Gastroesophageal sphincter (tissue), 4 donors: Measurements from ENCODE around the gene RBBP8NL. TPM values are rescaled to one million over a fixed set of nuclear protein-coding genes. Genes with fewer than 3 reads are reported as not detected.

Source experiments
- ATAC-seq: fragments of 150-250 bp; one replicate; pipeline ENCODE4 v1.9.1; 2016; ENCODE audit warnings: mild to moderate bottlenecking, moderate library complexity
- H3K27ac ChIP-seq, 4 donors: fragments of 200-600 bp; sonication (generic) in 3 of 4; 1 replicate in 3 of 4; 2 replicates in 1 of 4; pipeline ENCODE4 v1.5.1; 2016 to 2019
- H3K27me3 ChIP-seq: fragments of 200-600 bp; sonication (generic); one replicate; pipeline ENCODE4 v1.5.1; 2019
- H3K36me3 ChIP-seq, 2 donors: fragments of 200-600 bp; sonication (generic); one replicate each; pipeline ENCODE4 v1.5.1; 2019; ENCODE audit warnings: control low read depth in 1 of 2
- H3K4me1 ChIP-seq, 3 donors: fragments of 200-600 bp; sonication (generic); 1 replicate in 2 of 3; 2 replicates in 1 of 3; pipeline ENCODE4 v1.5.1; 2016 to 2019; ENCODE audit warnings: control low read depth in 2 of 3
- H3K4me3 ChIP-seq, 2 donors: fragments of 200-600 bp; sonication (generic); one replicate each; pipeline ENCODE4 v1.5.1; 2019; ENCODE audit warnings: mild to moderate bottlenecking in 1 of 2, moderate library complexity in 1 of 2
- H3K9me3 ChIP-seq, 3 donors: fragments of 200-600 bp; sonication (generic); one replicate each; pipeline ENCODE4 v1.5.1; 2017 to 2019; ENCODE audit warnings: control low read depth in 2 of 3
- CTCF ChIP-seq, 4 experiments: fragments of 200-600 bp in 2 of 4; fragments of 450-650 bp in 2 of 4; sonication (generic) in 1 of 4; IDR thresholded peaks; one replicate each; pipeline ENCODE4 v1.5.1; 2017 to 2019; ENCODE audit warnings: antibody characterized with exemption in 4 of 4, mild to moderate bottlenecking in 2 of 4, moderate library complexity in 2 of 4
- EP300 ChIP-seq: sonication (generic); formaldehyde crosslinking; IDR thresholded peaks from one replicate; pipeline ENCODE4 v1.6.1; 2017; ENCODE audit warnings: antibody characterized with exemption, mild to moderate bottlenecking
- POLR2A ChIP-seq, 2 donors: fragments of 450-650 bp; IDR thresholded peaks; one replicate each; pipeline ENCODE4 v1.6.1; 2017; ENCODE audit warnings: antibody characterized with exemption in 2 of 2, mild to moderate bottlenecking in 2 of 2, moderate library complexity in 1 of 2
- POLR2AphosphoS5 ChIP-seq: sonication (generic); formaldehyde crosslinking; IDR thresholded peaks from one replicate; pipeline ENCODE4 v1.6.1; 2017; ENCODE audit warnings: antibody characterized with exemption
- WGBS, 2 donors: methylation state at CpG; one replicate each; pipeline ENCODE4 v1.1.5; 2018; ENCODE audit warnings: low coverage in 1 of 2; 5-methylcytosine and 5-hydroxymethylcytosine counted together
- total RNA-seq, 4 donors: library from RNA; depleted of rRNA; stranded (reverse); fragments of >200 nt; gene quantifications; one replicate each; pipeline ENCODE4 v1.1.0, GENCODE V29; 2016

Gene RBBP8NL
- total RNA-seq, 4 donors from 2014 or later = 0.20 TPM; not detected in 3

- Histone ChIP-seq H3K27me3 (peaks cover 99% of the 10 kb centered on the region), H3K36me3 (no peaks in the 10 kb centered on the region), H3K27ac (no peak overlapping the region), H3K4me3 (peak overlapping the region in 1 of 2 donors; percentile 48), H3K4me1 (peaks cover 0 to 27% (median 12%) of the 10 kb centered on the region in 3 donors), H3K9me3 (no peaks in the 10 kb centered on the region)
- 8 to 13% methylated on average over 7 to 18 of the region's 25 CpGs for WGBS, 2 donors
- ATAC-seq = no peak
- TF ChIP-seq POLR2AphosphoS5 (no peak), POLR2A (IDR thresholded peaks at IDR 0.05) (no peak), CTCF (IDR thresholded peaks at IDR 0.05) (no peak), EP300 (no peak)
Measured at GRCh38 chr20:62474604-62475026, 47.3 kb upstream of the RBBP8NL start.

- H3K4me3 ChIP-seq = peak overlapping the region in 1 of 2 donors; percentile 16
Measured at GRCh38 chr20:62473717-62474603, 46.6 kb upstream of the RBBP8NL start.

GRCh38 chr20:62472941-62473585, 45.7 kb upstream of the RBBP8NL start:
- no peak for ATAC-seq
- no peak overlapping the region for H3K4me3 ChIP-seq
- no peaks in the 10 kb centered on the region for H3K36me3 ChIP-seq
- TF ChIP-seq POLR2AphosphoS5 (no peak), EP300 (no peak), POLR2A (IDR thresholded peaks at IDR 0.05) (no peak), CTCF (IDR thresholded peaks at IDR 0.05) (no peak)
- H3K27ac ChIP-seq = no peak overlapping the region
- peaks cover 99% of the 10 kb centered on the region for H3K27me3 ChIP-seq
- peaks cover 0 to 27% (median 12%) of the 10 kb centered on the region in 3 donors for H3K4me1 ChIP-seq
- 59 to 80% methylated on average over 2 to 6 of the region's 30 CpGs for WGBS, 2 donors
- no peaks in the 10 kb centered on the region for H3K9me3 ChIP-seq

More at GRCh38 chr20:62473717-62474603, 46.6 kb upstream of the RBBP8NL start:
- no peak for ATAC-seq
- Histone ChIP-seq H3K4me1 (peaks cover 0 to 27% (median 12%) of the 10 kb centered on the region in 3 donors), H3K27ac (no peak overlapping the region), H3K36me3 (no peaks in the 10 kb centered on the region), H3K9me3 (no peaks in the 10 kb centered on the region), H3K27me3 (peaks cover 99% of the 10 kb centered on the region)
- no peak for TF ChIP-seq POLR2AphosphoS5
- no peak for TF ChIP-seq POLR2A (IDR thresholded peaks at IDR 0.05)
- no peak for TF ChIP-seq CTCF (IDR thresholded peaks at IDR 0.05)
- WGBS, 2 donors = 33 to 64% methylated on average over 2 to 3 of the region's 52 CpGs

GRCh38 chr20:62472138-62472940, 45.0 kb upstream of the RBBP8NL start:
- no peak overlapping the region for H3K27ac ChIP-seq
- H3K9me3 ChIP-seq = no peaks in the 10 kb centered on the region
- H3K4me1 ChIP-seq = peaks cover 0 to 27% (median 12%) of the 10 kb centered on the region in 3 donors
- H3K36me3 ChIP-seq = no peaks in the 10 kb centered on the region
- TF ChIP-seq POLR2A (IDR thresholded peaks at IDR 0.05) (no peak), CTCF (IDR thresholded peaks at IDR 0.05) (no peak), EP300 (no peak)
- no peak for ATAC-seq
- no peak overlapping the region for H3K4me3 ChIP-seq
- H3K27me3 ChIP-seq = peaks cover 99% of the 10 kb centered on the region
- 68 to 95% methylated on average over 3 to 4 of the region's 23 CpGs for WGBS, 2 donors
